Measurements from ENCODE around the gene ARMC8.

DNA sequence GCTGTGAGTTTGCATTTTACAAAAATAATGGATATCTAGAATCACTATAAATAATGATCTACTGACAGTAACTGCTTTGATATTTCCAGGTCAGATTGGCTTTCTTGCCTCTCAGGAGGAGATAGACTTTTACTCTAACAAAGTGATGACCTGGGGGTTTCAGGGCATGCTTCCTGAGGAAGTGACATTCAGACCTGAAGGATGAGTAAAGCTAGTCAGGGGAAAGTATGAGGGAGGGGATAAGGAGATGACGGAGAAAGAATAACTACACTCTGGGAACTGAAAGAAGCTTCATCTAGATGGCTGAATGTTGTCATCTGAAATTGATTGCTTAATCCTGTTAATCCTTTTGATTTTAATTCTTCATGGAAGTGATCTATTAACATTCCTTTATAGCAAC lies 32.2 kb downstream of the ARMC8 start:
- TF ChIP-seq POLR2A (IDR thresholded peaks at IDR 0.05; ENCODE audit: control extremely low read depth in 1 of 2, low read depth in 2 of 2, low read length in 2 of 2) (no peak), CBX5 (IDR thresholded peaks at IDR 0.05; ENCODE audit: low read depth, low read length) (no peak), GABPA (IDR thresholded peaks at IDR 0.05; ENCODE audit: borderline replicate concordance, insufficient read depth, low read length) (no peak), RXRA (IDR thresholded peaks at IDR 0.05; ENCODE audit: insufficient read depth, low read depth, low read length) (no peak), KDM1A (IDR thresholded peaks at IDR 0.05; ENCODE audit: borderline replicate concordance, low read length) (no peak)
- TF ChIP-seq, protein P1, sequence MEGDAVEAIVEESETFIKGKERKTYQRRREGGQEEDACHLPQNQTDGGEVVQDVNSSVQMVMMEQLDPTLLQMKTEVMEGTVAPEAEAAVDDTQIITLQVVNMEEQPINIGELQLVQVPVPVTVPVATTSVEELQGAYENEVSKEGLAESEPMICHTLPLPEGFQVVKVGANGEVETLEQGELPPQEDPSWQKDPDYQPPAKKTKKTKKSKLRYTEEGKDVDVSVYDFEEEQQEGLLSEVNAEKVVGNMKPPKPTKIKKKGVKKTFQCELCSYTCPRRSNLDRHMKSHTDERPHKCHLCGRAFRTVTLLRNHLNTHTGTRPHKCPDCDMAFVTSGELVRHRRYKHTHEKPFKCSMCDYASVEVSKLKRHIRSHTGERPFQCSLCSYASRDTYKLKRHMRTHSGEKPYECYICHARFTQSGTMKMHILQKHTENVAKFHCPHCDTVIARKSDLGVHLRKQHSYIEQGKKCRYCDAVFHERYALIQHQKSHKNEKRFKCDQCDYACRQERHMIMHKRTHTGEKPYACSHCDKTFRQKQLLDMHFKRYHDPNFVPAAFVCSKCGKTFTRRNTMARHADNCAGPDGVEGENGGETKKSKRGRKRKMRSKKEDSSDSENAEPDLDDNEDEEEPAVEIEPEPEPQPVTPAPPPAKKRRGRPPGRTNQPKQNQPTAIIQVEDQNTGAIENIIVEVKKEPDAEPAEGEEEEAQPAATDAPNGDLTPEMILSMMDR (IDR thresholded peaks at IDR 0.05; ENCODE audit: control extremely low read depth in 1 of 3, insufficient read depth in 1 of 3, low read depth in 1 of 3, low read length in 3 of 3): no peak

Data from H1 (cell line).